ENCODE data around the gene TXNRD1.

DNA sequence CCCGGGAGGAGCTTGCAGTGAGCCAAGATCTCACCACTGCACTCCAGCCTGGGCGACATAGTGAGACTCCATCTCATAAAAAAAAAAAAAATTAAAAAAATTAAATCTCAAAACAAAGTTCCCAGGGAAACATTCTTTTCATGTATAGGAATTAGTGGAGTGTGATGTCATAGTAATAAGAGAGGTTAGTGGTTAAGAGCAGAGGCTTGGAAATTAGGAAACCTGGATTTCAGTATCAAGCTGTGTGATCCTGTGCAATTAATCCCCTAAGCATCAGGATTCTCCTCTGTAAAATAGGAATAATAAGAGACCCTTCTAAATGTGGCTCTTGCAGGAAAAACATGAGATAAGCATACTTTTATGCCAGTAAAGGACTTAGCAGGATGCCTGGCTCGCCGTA is 3.1 kb upstream of the TXNRD1 start:
- TF ChIP-seq, protein P1, sequence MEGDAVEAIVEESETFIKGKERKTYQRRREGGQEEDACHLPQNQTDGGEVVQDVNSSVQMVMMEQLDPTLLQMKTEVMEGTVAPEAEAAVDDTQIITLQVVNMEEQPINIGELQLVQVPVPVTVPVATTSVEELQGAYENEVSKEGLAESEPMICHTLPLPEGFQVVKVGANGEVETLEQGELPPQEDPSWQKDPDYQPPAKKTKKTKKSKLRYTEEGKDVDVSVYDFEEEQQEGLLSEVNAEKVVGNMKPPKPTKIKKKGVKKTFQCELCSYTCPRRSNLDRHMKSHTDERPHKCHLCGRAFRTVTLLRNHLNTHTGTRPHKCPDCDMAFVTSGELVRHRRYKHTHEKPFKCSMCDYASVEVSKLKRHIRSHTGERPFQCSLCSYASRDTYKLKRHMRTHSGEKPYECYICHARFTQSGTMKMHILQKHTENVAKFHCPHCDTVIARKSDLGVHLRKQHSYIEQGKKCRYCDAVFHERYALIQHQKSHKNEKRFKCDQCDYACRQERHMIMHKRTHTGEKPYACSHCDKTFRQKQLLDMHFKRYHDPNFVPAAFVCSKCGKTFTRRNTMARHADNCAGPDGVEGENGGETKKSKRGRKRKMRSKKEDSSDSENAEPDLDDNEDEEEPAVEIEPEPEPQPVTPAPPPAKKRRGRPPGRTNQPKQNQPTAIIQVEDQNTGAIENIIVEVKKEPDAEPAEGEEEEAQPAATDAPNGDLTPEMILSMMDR (IDR thresholded peaks at IDR 0.05), result no peak
- no peak for TF ChIP-seq POLR2A (IDR thresholded peaks at IDR 0.05)

Measured in lower leg skin (tissue), 3 donors.